ENCODE results near the gene TUSC2.

GRCh38 chr3:50303013-50303815 is 24.8 kb downstream of the TUSC2 start, which contains the start of gene HYAL1:
- TF ChIP-seq CTCF (IDR thresholded peaks at IDR 0.05; ENCODE audit: low read length), result no peak
- TF ChIP-seq EZH2phosphoT487 (IDR thresholded peaks at IDR 0.05; ENCODE audit: low read length), result no peak
- no peak for TF ChIP-seq EZH2 (optimal IDR thresholded peaks at IDR 0.05; ENCODE audit: low read depth, low read length)

All from MM.1S (cell line).